ENCODE results near the gene RNASE4. TPM values are rescaled to one million over a fixed set of nuclear protein-coding genes. Genes with fewer than 3 reads are reported as not detected.

RNASE4 gene
- total RNA-seq, 4 donors from 2014 or later: 90.9 to 193 (median 118) TPM

GRCh38 chr14:20746566-20746965, 62.2 kb downstream of the RNASE4 start:
- 86% methylated on average over 3 of the region's 3 CpGs for WGBS, 2 donors
- TF ChIP-seq CTCF (IDR thresholded peaks at IDR 0.05): no peak
- TF ChIP-seq POLR2A (IDR thresholded peaks at IDR 0.05): no peak
- TF ChIP-seq EP300 (IDR thresholded peaks at IDR 0.05): no peak

GRCh38 chr14:20748439-20748838, 64.1 kb downstream of the RNASE4 start:
- TF ChIP-seq POLR2A (IDR thresholded peaks at IDR 0.05) (no peak), CTCF (IDR thresholded peaks at IDR 0.05) (no peak), EP300 (IDR thresholded peaks at IDR 0.05) (no peak)
- Histone ChIP-seq H3K27me3 (no peaks in the 10 kb centered on the region), H3K4me1 (no peaks in the 10 kb centered on the region), H3K27ac (no peak overlapping the region), H3K4me3 (no peak overlapping the region), H3K36me3 (no peaks in the 10 kb centered on the region), H3K9me3 (peaks cover 0 to 18% (median 2%) of the 10 kb centered on the region in 4 donors)
- no peak for DNase-seq (ENCODE audit: low spot score in 2 of 2)
- WGBS, 2 donors: 95 to 97% methylated on average over 2 of the region's 2 CpGs

More at GRCh38 chr14:20746566-20746965, 62.2 kb downstream of the RNASE4 start:
- no peaks in the 10 kb centered on the region for H3K27me3 ChIP-seq
- no peaks in the 10 kb centered on the region for H3K4me1 ChIP-seq
- no peaks in the 10 kb centered on the region for H3K36me3 ChIP-seq
- H3K9me3 ChIP-seq: peaks cover 0 to 1% (median 0%) of the 10 kb centered on the region in 4 donors
- no peak for DNase-seq (ENCODE audit: low spot score in 2 of 2)
- no peak overlapping the region for H3K27ac ChIP-seq
- no peak overlapping the region for H3K4me3 ChIP-seq

GRCh38 chr14:20750194-20750593, 65.8 kb downstream of the RNASE4 start:
- no peak for DNase-seq (ENCODE audit: low spot score in 2 of 2)
- Histone ChIP-seq H3K4me3 (no peak overlapping the region), H3K27me3 (no peaks in the 10 kb centered on the region), H3K4me1 (no peaks in the 10 kb centered on the region), H3K9me3 (peaks cover 0 to 18% (median 2%) of the 10 kb centered on the region in 4 donors), H3K27ac (no peak overlapping the region), H3K36me3 (no peaks in the 10 kb centered on the region)
- TF ChIP-seq CTCF (IDR thresholded peaks at IDR 0.05) (no peak), EP300 (IDR thresholded peaks at IDR 0.05) (no peak), POLR2A (IDR thresholded peaks at IDR 0.05) (no peak)
- WGBS, 2 donors: 79 to 87% methylated on average over 1 of the region's 1 CpG

Small RNA genes within 50 kb of the gene (small RNA-seq; reads per million reads assigned to genes)
- not detected for gene RF00019

Other genes starting within 250 kb of the RNASE4 start
- gene KLHL33, start 248.4 kb upstream of the RNASE4 start, total RNA-seq: 1 to 10 TPM; 1.2 to 4.5 (median 1.8) TPM
- gene OSGEP, start 229.7 kb upstream of the RNASE4 start, total RNA-seq: 100 to 1,000 TPM in 1 of 4 donors, 10 to 100 TPM in 3; 58.4 to 115 (median 70.6) TPM
- 100 to 1,000 TPM; 125 to 134 (median 131) TPM for gene APEX1, start 229.3 kb upstream of the RNASE4 start, total RNA-seq
- gene PIP4P1, start 223.1 kb upstream of the RNASE4 start, total RNA-seq: 10 to 100 TPM; 11.8 to 29.7 (median 23.9) TPM
- 10 to 100 TPM; 17.0 to 37.5 (median 27.6) TPM for gene PNP, start 215.2 kb upstream of the RNASE4 start, total RNA-seq
- under 1 TPM in 1 of 4 donors, not detected in 3; 0.44 TPM for gene RNASE10, start 179.0 kb upstream of the RNASE4 start, total RNA-seq
- gene RNASE9, start 123.5 kb upstream of the RNASE4 start, total RNA-seq: not detected
- gene RNASE11, start 96.6 kb upstream of the RNASE4 start, total RNA-seq: not detected
- not detected for gene RNASE12, start 93.2 kb upstream of the RNASE4 start, total RNA-seq
- gene OR6S1, start 42.9 kb upstream of the RNASE4 start, total RNA-seq: not detected
- gene ANG, start 4.2 kb downstream of the RNASE4 start, total RNA-seq: 10 to 100 TPM; 31.2 to 41.9 (median 39.5) TPM
- gene EDDM3A, start 61.3 kb downstream of the RNASE4 start, total RNA-seq: not detected
- not detected for gene EDDM3B, start 83.8 kb downstream of the RNASE4 start, total RNA-seq
- gene RNASE6, start 96.7 kb downstream of the RNASE4 start, total RNA-seq: 10 to 100 TPM in 3 of 4 donors, 1 to 10 TPM in 1; 8.7 to 17.0 (median 13.6) TPM
- 100 to 1,000 TPM; 245 to 430 (median 379) TPM for gene RNASE1, start 118.3 kb downstream of the RNASE4 start, total RNA-seq
- gene RNASE3, start 206.8 kb downstream of the RNASE4 start, total RNA-seq: under 1 TPM in 1 of 4 donors, not detected in 3; 0.63 TPM